GM18907 (cell line): ENCODE data around the gene GAD2.

Source experiments
- ATAC-seq: cut with Tn5 transposase; IDR thresholded peaks from one replicate; pipeline ENCODE4 v1.9.1; 2021; ENCODE audit warnings: mild to moderate bottlenecking, moderate library complexity; ENCODE audit not compliant: unreplicated experiment

GAD2 gene

DNA sequence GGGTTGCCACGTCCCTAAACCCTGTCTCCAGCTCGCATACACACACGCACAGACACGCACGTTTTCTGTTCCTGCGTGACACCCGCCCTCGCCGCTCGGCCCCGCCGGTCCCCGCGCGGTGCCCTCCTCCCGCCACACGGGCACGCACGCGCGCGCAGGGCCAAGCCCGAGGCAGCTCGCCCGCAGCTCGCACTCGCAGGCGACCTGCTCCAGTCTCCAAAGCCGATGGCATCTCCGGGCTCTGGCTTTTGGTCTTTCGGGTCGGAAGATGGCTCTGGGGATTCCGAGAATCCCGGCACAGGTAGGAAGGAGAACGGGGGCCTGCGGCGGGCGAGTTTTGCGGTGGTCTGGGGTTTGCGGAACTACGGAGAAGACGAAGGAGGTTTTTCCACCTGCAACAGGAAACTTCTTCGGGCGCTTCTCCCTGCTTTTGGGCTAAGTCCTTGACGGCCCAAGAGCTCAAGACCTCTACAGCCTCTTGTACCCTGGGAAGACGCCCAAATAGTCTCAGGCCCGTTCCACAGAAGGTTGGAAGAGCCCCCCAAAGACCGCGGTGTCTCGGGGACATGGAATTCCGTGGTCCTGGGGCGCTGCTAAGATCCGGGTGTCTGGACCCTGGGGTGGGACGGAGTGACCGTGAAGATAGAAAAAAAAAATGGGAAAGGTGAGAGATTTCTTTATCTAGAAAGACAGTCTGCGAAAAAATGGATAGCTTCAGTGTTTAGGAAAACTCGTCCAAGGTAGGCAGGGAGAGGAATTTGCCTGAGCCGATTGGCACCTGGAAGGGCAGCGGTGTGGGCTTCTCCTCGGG, at the start of gene GAD2:
GAD2 (plus strand) TSS at position 190 of the 811 bp plus-strand sequence; CDS start at position 226, 36 bp downstream.
- ATAC-seq, result no peak

DNA sequence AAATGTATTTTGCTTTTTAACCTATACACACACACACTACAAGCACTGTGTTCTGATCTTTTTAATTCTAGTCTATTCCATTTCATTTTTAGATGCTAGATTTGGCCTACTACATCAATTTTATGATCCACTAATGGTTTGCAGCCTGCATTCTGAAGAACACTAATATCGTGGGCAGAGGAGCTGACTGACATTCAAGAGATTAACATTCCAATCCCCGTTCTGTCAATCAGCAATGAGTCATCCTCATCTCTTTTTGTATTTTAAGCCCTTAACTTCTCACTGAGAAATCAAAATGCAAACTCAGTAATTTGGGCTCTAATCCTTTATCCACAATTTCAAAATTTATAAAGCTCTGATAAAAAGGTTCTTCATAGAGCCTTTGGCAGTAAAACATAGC, 47.1 kb upstream of the GAD2 start:
- no peak for ATAC-seq

DNA sequence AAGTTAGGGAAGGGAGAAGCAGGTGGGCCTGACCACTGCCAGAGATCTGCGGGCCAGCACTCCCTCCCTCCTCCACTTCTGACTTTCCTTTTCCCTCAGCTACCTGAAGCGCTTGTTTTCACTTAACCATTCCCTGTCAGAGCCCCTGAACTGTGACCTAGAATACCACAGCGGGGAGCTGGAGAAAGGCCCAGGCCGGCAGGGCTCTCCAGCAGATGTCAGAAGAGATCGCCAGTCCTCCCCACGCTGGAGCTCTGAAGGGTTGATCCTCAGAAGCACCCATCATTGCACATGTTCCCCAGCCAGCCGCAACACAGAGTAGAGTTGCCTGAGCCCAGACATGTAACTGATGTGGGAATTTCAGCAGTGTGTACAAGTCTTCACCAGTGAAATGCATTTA, 44.4 kb upstream of the GAD2 start:
- no peak for ATAC-seq

- no peak for ATAC-seq
Measured at GRCh38 chr10:26173837-26174236, 42.7 kb upstream of the GAD2 start.

GRCh38 chr10:26177341-26177740, 39.2 kb upstream of the GAD2 start:
- no peak for ATAC-seq

DNA sequence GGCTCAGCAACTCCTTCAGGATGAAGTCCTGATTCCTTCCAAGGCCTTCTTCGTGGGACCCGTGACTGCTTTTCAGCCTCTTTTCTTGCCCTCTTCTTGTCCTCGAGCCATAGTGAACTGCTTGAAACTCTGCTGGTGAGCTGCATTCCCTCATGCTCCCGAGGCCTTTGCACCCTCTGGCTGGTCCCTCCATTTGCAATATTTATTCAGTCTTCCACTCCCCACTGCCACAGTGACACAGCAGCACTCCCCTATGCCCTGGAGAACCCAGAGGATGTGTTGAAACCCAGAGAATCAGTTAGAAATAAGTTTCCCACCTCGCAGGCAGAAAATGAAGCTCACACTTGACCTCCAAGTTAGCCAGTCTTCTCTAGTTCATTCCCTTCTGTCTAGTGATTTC, 22.3 kb upstream of the GAD2 start:
- no peak for ATAC-seq

GRCh38 chr10:26197248-26197647, 19.3 kb upstream of the GAD2 start:
- no peak for ATAC-seq

- no peak for ATAC-seq
Measured at GRCh38 chr10:26198119-26198518, 18.5 kb upstream of the GAD2 start.

DNA sequence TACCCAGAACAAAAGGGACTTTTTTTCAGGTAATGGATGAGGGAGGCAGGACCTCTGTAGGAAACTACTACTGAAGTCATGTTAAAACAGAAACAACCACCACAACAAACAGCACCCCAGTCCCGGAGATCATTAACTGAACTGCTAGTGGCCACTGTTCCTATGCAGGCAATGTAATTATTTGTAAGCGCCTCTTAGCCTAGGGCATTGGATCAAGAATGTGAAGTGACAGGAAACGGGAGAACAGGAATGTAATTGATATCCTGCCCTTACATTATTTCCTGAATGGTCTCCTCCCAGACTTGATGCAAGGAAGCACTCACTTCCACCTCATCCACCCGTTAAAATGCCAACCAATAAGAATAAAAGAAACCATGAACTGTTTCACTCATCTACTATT, 16.7 kb upstream of the GAD2 start:
- no peak for ATAC-seq

DNA sequence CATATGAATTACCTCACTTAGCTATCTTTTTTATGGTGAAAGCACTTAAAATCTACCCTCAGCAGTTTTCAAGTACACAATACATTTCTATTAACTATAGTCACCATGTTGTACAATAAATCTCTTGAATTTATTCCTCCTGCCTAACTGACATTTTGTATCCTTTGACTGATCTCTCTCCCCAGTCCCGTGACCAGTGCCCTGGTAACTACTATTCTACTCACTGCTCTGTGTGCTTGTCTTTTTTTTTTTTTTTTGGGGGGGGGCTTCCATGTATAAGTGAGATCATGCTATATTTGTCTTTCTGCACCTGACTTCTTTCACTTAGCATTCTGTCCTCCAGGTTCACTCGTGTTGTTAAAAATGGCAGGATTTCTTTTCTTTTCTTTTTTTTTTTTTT, 11.4 kb upstream of the GAD2 start:
- ATAC-seq, result no peak

GRCh38 chr10:26211781-26212444, 4.7 kb upstream of the GAD2 start:
- no peak for ATAC-seq

GRCh38 chr10:26212511-26212910, 4.1 kb upstream of the GAD2 start:
- no peak for ATAC-seq

- no peak for ATAC-seq
Measured at GRCh38 chr10:26213157-26213800, 3.3 kb upstream of the GAD2 start.

DNA sequence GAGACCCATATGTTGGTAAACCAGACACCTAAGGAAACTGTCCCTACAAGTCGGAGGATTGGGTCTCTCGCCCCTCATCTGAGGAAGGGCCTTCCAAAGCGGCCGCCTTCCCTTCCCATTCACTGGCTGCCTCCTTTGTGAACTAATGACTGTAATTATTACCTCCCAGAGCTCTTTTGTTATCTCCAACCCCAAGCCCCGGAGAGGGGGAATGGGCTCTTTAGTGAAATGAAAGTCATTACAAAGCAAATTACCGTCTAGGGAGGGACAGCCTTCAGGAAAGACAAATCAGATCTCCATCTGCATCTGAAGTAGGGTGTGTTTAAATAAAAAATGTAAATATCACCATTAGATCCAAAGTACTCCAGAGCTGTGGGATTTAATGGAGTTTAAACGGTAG, 2.6 kb upstream of the GAD2 start:
- no peak for ATAC-seq

DNA sequence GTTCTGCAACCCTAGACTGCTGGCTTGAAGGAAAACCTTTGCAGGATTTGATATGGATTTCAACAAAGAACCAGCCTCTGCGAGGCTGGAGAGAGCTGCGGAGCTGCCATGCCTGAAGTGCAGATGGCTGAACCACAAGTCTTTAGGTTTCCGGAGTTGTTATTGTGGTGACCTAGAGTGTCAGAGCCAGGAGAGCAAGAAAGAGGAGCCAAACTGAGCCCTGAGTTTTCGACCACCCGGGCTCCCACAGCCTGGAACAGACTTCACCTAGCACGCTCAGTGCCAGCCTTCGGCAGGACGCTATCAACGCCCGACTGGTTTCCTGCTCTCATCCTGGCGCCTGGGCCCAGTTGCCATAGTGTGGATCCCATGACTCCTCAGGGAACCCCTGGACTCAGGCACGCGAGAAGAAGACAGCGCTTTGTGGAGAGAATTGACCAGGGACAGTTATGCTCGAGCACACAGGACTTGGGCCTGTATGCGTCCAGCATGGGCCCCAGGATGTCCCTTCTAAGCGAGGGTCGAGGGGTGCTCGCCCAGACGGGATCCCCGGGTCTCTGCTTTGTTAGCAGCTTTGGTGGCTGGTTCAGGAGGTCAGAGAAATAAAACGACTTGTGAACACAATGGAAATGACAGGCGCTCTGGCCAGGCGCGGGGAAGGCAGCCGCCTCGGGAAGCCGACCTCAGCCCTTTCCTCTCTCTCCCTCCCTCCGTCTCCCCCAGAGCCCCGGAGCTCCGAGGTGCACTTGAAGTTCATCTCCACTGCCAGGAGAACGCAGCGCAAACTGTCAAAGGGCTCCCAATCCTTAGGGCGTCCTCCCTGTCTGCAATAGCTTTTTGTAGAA, 1.8 kb upstream of the GAD2 start:
- no peak for ATAC-seq

DNA sequence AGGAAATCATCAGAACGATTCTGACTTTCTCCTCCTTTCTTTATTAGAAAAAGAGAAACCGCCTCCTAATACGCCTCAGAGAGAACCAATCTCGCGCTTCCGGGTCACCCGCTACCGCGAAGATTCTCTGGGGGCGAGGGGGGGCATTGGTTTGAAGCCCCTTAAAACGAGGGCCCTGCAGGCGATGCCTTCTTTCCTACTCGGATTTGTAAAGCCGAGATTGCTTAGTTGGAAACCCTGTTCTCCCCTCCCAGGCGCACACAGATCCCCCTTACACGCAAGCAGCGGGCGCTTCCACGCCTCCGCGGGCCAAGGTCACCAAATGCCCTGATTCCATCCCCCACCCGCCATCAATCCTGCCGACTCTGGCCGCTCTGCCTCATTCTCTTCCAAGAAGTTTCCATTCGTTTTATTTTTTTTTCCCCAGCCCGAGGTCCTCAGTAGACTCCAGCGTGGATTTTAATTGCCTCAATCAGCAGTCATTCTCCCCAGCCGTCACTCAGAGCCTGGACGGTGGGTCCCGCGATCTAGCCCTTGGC, 1.1 kb upstream of the GAD2 start:
- ATAC-seq, result no peak

GRCh38 chr10:26215935-26216584, 514 bp upstream of the GAD2 start:
- ATAC-seq, result no peak

DNA sequence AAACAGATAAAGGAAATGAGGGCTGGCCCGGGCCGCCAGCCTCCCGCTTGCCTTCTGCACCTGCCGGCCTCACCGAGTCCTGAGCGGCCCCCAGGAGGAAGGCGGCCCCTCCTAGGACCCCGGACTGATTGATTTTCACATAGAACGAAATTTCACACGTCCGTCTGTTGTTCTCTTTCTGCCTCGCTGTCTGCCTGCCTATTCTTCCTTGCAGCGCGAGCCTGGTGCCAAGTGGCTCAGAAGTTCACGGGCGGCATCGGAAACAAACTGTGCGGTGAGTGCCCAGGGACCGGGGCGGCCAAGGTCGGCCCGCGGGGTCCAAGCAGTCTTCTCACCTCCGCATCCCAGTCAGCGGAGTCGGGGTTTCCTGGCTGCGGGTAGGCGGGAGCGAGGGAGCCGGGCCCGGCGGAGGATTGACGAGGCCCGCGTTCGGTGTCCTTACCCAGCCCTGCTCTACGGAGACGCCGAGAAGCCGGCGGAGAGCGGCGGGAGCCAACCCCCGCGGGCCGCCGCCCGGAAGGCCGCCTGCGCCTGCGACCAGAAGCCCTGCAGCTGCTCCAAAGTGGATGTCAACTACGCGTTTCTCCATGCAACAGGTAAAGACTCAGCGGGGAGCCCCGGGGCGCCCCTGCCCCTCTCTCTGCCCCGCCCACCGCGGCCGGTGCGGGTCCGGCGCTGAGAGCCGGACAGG, 967 bp downstream of the GAD2 start:
- ATAC-seq, result no peak

DNA sequence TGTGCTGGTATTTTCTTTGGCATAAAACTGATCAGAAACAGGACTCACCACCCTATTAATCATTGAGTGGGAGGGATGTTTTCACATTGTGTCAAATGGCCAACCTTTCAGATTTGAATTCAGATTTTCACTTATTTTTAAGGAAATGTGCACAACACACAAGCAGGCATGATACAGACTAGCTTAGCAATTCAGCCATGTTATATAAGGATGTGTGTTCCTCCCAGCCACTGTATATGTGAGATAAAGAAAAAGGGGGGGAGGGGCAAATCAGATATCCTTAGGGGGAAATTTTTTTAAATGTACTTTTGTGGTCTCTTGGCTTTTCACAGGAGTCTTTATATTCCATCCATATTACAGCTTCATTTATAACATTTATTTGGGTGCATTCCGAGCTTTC, 3.1 kb downstream of the GAD2 start:
- no peak for ATAC-seq

- no peak for ATAC-seq
Measured at GRCh38 chr10:26220901-26221300, 4.3 kb downstream of the GAD2 start.
